ENCODE results near the gene EBI3.
"Not testable (repeated sequence)": the region's sequence is repeated elsewhere in the genome, so short reads cannot be mapped to it uniquely, and the experiment has no call there.

Gene EBI3

DNA sequence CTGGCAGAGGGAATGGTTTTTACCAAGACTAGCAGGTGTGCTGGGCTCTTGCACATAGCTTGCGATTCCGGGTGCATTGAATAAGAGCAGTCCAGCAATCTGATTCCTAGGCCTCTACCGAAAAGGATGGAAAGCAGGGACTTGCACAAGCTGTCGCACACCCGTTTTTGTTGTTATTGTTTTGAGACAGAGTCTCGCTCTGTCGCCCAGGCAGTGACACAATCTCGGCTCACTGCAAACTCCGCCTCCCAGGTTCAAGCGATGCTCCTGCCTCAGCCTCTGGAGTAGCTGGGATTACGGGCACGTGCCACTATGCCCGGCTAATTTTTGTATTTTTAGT lies 5.5 kb downstream of the EBI3 start:
- no peak for DNase-seq

DNA sequence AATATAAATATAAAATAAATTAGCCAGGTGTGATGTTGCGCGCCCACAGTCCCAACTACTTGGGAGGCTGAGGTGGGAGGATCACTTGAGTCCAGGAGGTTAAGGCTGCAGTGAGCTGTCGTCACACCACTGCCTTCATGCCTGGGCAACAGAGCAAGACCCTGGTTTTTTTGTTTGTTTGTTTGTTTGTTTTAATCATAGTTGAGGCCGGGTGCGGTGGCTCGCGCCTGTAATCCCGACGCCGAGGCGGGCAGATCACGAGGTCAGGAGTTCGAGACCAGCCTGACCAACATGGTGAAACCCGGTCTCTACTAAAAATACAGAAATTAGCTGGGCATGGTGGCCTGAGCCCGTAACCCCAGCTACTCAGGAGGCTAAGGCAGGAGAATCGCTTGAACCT lies 8.2 kb downstream of the EBI3 start:
- not testable (repeated sequence) for DNase-seq

DNA sequence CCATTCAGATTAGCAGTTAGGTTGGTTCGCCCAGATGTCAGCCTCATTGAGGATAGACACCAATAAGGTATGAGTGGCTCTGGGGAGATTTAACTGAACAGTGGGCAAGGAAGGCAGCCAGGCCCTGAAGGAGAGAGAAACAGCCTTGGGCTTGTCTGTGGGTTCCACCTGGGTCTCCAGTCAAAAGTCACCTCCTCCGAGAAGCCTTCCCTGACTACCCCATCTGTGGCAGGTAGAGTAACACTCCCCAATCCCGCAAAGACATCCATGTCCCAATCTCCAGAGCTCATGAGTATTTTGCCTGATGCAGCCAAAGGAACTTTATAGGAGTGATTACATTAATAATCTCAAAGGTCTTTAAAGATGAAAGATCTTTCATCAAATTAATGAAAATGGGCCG lies 9.5 kb downstream of the EBI3 start:
- DNase-seq: no peak

- DNase-seq: no peak
Observed at GRCh38 chr19:4241824-4242430, 12.6 kb downstream of the EBI3 start.

DNA sequence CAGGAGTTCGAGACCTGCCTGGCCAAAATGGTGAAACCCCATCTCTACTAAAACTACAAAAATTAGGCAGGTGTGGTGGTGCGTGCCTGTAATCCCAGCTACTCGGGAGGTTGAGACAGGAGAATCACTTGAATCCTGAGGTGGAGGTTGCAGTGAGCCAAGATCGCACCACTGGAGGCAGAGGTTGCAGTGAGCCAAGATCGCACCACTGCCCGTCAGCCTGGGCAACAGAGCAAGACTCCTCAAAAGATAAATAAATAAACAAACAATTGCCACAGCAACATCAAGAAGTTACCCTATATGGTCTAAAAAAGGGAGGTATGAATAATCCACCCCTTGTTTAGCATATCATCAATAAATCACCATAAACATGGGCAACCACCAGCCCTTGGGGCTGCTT lies 16.6 kb downstream of the EBI3 start:
- DNase-seq: not testable (repeated sequence)

DNA sequence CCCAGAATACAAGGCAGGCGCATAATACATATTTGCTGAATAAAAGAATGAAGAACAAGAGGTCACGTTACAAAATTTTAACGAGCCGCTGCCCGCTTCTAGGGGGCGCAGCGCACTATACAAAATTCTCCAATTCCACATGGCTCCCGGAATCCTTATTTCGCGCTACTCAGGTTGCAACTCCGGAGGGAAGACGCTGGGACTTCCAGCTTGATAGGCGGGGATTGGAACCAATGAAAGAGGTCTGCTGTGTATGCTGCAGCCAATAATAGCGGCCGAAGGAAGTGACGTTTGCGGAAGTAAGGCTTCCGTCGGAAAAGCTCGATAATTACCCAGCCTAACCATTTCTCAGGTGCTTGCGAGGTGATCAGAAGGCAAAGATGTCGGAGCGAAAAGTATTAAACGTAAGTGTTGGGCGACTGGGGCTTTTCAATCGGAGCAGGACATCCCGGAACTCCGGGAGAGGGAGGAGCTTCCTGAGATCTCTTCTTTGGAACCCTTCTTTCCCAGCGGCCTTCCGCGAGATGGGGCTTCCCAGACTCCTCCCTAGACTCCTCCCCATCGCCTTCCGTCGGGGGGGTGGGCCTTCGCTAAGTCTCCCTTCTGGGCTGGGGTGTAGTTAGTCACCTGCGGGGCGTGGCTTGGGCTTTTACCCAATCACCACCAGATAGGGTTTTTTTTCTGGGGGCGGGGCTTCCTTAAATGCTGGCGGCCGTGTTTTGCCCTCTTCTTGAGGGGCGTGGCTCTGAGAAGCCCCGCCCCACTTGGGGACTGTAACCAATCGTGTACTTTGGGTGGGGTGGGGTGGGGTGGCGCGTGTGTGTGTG lies 17.7 kb downstream of the EBI3 start, which contains the start of gene YJU2:
TSS of gene YJU2 (plus strand) at position 314 of the 827 bp plus-strand sequence. CDS start at position 381, 67 bp downstream.
- peak; percentile 99 for DNase-seq

- DNase-seq: no peak
Observed at GRCh38 chr19:4256563-4256962, 27.2 kb downstream of the EBI3 start.

DNA sequence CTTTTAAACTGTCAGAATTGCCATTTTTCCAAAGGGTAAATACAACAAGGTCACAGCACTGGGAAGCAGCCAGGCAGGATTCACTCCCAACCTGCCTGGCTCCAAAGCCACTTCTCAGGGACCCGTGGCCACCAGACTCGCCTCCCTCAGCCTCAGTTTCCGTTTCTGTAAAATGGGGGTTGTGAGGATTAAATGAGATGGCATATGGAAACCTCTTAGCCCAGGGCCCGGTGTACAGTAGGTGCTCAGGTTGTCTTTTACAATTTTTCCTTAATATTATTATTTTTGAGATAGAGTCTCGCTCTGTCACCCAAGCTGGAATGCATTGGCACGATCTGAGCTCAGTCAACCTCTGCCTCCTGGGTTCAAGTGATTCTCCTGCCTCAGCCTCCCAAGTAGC lies 27.7 kb downstream of the EBI3 start:
- DNase-seq: no peak

GRCh38 chr19:4258181-4258580 lies 28.9 kb downstream of the EBI3 start:
- DNase-seq: no peak

- no peak for DNase-seq
Observed at GRCh38 chr19:4260613-4261191, 31.4 kb downstream of the EBI3 start.

DNA sequence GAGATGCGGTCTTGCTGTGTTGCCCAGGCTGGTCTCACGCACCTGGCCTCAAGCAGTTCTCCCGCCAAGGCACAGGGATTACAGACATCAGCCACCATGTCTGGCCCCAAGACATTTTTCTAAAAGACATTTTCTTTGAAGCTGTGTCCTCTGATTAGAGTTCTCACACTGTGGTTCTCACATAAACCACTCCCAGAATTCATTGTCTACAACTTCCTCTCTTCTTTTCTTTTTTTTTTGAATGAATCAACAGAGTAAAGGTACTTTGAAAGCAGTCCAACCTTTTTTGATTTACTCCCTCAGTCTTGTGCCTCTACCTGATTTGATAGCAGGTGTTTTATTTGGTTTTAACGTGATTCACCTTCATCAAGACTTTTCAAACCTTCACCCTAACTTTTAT lies 35.5 kb downstream of the EBI3 start:
- DNase-seq: no peak

DNA sequence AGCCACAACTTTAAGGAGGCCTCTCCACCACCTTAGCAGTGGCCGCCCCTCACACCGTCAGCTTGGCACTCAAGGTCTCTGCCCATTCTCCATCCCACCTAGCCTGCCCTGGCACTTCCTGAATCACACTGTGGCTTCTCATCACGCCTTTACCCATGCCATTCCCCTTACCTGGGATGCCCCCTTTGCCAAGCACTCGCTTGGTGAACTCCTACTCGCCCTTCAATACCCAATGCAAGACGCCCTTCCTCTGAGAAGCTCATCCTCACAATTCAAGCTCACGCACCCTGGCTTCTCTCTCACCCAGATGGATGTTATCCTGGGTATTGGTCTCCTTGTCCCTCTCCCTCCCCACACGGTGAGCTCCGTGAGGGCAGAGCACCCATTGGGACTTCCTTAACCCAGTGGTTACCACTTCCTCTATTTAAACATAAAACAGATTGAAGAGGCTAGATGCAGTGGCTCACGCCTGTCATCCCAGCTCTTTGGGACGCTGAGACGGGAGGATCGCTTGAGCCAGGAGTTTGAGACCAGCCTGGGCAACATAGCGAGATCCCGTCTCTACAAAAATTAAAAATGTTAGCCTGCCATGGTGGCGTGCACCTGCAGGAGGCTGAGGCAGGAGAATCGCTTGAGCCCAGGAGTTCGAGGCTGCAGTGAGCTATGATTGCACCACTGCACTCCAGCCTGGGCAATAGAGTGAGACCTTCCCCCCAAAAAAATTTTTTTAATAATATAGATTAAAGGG lies 37.1 kb downstream of the EBI3 start:
- DNase-seq: no peak

- DNase-seq: peak; percentile 56
Observed at GRCh38 chr19:4267101-4267900, 38.0 kb downstream of the EBI3 start.

- DNase-seq: no peak
Observed at GRCh38 chr19:4267901-4268815, 38.8 kb downstream of the EBI3 start.

DNA sequence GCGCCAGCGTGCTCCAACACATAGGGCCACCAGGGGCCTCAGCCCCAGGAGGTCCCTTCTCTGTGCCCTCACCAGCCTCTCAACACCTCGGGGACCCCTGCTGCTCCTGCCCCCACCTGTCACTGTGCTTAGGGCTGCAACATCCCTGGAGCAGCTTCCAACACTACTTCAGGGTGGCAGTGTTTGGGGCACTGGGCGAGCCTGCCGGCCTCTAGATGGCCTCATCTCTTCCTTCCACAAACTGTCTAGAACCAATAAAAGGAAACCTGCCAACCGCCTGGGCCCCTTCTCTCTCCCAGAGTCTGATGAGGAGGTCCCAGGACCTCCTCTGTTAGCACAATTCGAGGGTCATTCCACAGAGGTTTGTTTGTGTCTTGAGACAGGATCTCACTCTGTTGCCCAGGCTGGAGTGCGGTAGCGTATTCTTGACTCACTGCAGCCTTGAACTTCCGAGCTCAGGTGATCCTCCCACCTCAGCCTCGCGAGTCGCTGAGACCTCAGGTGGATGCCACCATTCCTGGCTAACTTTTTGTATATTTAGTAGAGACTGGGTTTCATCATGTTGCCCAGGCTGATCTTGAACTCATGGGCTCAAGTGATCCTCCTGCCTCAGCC lies 39.6 kb downstream of the EBI3 start:
- DNase-seq: no peak

DNA sequence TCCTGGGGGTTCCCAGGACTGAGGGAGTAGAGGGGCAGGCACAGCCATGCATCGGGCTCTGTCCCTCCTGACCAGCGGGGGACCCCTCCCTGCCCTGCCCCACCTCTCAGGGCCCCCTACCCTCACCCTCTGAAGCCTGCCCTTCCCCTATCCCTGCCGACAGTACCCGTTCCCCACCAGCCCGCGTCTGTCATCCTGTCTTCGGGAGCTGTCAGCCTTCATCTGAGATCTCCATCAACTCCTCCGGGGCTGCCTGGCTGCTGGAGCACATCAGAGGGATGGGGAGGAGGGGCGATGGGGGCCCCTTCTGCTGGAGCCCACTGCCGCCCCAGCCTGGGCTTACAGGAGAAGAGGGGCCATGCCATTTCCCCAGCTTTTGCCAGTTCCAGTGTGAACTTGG lies 43.6 kb downstream of the EBI3 start:
- no peak for DNase-seq

DNA sequence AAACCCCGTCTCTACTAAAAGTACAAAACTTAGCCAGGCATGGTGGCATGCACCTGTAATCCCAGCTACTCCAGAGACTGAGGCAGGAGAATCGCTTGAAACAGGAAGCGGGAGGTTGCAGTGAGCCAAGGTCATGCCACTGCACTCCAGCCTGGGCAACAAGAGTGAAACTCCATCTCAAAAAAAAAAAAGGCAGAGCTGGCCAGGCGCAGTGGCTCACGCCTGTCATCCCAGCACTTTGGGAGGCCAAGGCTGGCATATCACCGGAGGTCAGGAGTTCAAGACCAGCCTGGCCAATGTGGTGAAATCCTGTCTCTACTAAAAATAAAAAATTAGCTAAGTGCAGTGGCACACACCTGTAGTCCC lies 45.0 kb downstream of the EBI3 start:
- not testable (repeated sequence) for DNase-seq

GRCh38 chr19:4277191-4277696 lies 47.9 kb downstream of the EBI3 start:
- no peak for DNase-seq

DNA sequence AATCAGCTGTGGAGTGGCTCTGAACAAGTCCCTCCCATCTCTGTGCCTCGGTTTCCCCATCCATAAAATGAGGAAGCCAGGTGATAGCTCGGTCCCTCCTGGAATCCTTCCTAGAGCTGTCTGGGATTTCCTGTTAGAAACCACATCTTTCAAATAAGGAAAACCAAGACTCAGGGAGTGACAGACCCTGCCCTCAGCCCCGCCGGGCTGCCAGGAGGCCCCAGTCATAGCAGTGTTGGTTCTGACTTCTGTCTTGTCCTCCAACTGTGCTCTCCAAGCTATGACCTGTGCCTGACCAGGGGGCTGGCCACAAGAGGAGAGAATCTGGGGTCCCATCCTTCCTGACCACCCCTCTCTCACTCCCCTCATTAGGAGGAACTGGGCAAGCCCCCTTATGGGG lies 48.7 kb downstream of the EBI3 start:
- no peak for DNase-seq

- DNase-seq: no peak
Observed at GRCh38 chr19:4278419-4279266, 49.3 kb downstream of the EBI3 start, which contains the start of gene SHD. Gene SHD, plus strand, starts transcription at chr19:4279266. Its CDS starts 798 bp downstream, at chr19:4280064.
